Upper lobe of right lung (tissue), 1 donor: Measurements from ENCODE around the gene RSL1D1. TPM values are rescaled to one million over a fixed set of nuclear protein-coding genes. Genes with fewer than 3 reads are reported as not detected.

Experiments used
- ATAC-seq: fragments of 200-7000 bp; cut with Tn5 transposase; one replicate; pipeline ENCODE4 v1.9.1; 2020; ENCODE audit warnings: mild to moderate bottlenecking, moderate library complexity
- DNase-seq: peaks from one replicate; pipeline ENCODE4 v3.0.0-alpha.2; 2020
- H3K27ac ChIP-seq: fragments of 200-600 bp; one replicate; pipeline ENCODE4 v1.8.0; 2022
- H3K27me3 ChIP-seq: fragments of 200-600 bp; one replicate; pipeline ENCODE4 v1.8.0; 2022; ENCODE audit warnings: mild to moderate bottlenecking
- H3K36me3 ChIP-seq: fragments of 200-600 bp; one replicate; pipeline ENCODE4 v1.8.0; 2022
- H3K4me1 ChIP-seq: fragments of 200-600 bp; one replicate; pipeline ENCODE4 v1.8.0; 2022
- H3K4me3 ChIP-seq: fragments of 200-600 bp; one replicate; pipeline ENCODE4 v1.8.0; 2022; ENCODE audit warnings: mild to moderate bottlenecking
- H3K9me3 ChIP-seq: fragments of 200-600 bp; one replicate; pipeline ENCODE4 v1.8.0; 2022
- intact Hi-C: fragments of 100-400 bp; cut with DNase I; formaldehyde crosslinking; loops from one replicate; pipeline ENCODE4 v1.11.0; 2022
- total RNA-seq: library from RNA; stranded (reverse); fragmentation: NEBNext Ultra II Directional; extraction: Animal tissue kit (Norgen Biotek cat#: 25700); gene quantifications from one replicate; pipeline ENCODE4 v1.2.1, GENCODE V29; 2021
- TF ChIP-seq, protein P1 (sequence below): fragments of 200-600 bp; IDR thresholded peaks from one replicate; pipeline ENCODE4 v1.8.0; 2022; ENCODE audit warnings: antibody characterized with exemption
- donor health status: DM: no; HTN: yes; CAD: no; lungs with severe emphysema.

RSL1D1 gene
- total RNA-seq, 1 donor from 2014 or later = 117 TPM

DNA sequence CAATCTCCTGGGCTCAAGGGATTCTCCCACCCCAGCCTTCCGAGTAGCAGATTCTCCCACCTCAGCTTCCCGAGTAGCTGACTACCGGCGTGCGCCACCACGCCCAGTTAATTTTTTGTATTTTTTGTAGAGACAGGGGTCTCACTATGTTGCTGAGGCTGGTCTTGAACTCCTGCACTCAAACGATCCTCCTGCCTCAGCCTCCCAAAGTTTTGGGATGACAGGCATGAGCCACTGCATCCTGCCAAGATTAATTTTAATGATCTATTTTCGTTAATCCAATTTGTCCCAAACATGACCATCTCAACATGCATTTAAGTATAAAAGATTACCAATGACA lies 55.5 kb downstream of the RSL1D1 start:
- intact Hi-C loops = no loop called here
- Histone ChIP-seq H3K4me3 (peak overlapping the region; percentile 96), H3K27ac (peak overlapping the region; percentile 95), H3K9me3 (no peaks in the 10 kb centered on the region), H3K27me3 (no peaks in the 10 kb centered on the region), H3K4me1 (peaks cover 72% of the 10 kb centered on the region), H3K36me3 (no peaks in the 10 kb centered on the region)
- TF ChIP-seq, protein P1, sequence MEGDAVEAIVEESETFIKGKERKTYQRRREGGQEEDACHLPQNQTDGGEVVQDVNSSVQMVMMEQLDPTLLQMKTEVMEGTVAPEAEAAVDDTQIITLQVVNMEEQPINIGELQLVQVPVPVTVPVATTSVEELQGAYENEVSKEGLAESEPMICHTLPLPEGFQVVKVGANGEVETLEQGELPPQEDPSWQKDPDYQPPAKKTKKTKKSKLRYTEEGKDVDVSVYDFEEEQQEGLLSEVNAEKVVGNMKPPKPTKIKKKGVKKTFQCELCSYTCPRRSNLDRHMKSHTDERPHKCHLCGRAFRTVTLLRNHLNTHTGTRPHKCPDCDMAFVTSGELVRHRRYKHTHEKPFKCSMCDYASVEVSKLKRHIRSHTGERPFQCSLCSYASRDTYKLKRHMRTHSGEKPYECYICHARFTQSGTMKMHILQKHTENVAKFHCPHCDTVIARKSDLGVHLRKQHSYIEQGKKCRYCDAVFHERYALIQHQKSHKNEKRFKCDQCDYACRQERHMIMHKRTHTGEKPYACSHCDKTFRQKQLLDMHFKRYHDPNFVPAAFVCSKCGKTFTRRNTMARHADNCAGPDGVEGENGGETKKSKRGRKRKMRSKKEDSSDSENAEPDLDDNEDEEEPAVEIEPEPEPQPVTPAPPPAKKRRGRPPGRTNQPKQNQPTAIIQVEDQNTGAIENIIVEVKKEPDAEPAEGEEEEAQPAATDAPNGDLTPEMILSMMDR = no peak
- ATAC-seq = no peak
- DNase-seq = no peak

- H3K27ac ChIP-seq = peak overlapping the region; percentile 95
- intact Hi-C loops = no loop called here
- TF ChIP-seq, protein P1 = no peak
- DNase-seq (peak; percentile 45), ATAC-seq (no peak)
- H3K4me1 ChIP-seq = peaks cover 75% of the 10 kb centered on the region
- no peaks in the 10 kb centered on the region for H3K27me3 ChIP-seq
- peaks cover 3% of the 10 kb centered on the region for H3K36me3 ChIP-seq
- H3K4me3 ChIP-seq = peak overlapping the region; percentile 96
- H3K9me3 ChIP-seq = no peaks in the 10 kb centered on the region
Measured at GRCh38 chr16:11794996-11795886, 56.1 kb downstream of the RSL1D1 start.

- TF ChIP-seq, protein P1 = no peak
- intact Hi-C loops = no loop called here
- Histone ChIP-seq H3K27ac (no peak overlapping the region), H3K9me3 (no peaks in the 10 kb centered on the region), H3K4me3 (no peak overlapping the region), H3K4me1 (peaks cover 72% of the 10 kb centered on the region), H3K36me3 (peaks cover 5% of the 10 kb centered on the region), H3K27me3 (no peaks in the 10 kb centered on the region)
- DNase-seq (no peak), ATAC-seq (no peak)
Measured at GRCh38 chr16:11794447-11794846, 56.9 kb downstream of the RSL1D1 start.

GRCh38 chr16:11793840-11794239 lies 57.5 kb downstream of the RSL1D1 start:
- peaks cover 72% of the 10 kb centered on the region for H3K4me1 ChIP-seq
- no peaks in the 10 kb centered on the region for H3K27me3 ChIP-seq
- DNase-seq (peak; percentile 40), ATAC-seq (no peak)
- intact Hi-C loops = no loop called here
- no peak overlapping the region for H3K4me3 ChIP-seq
- peak overlapping the region; percentile 59 for H3K27ac ChIP-seq
- TF ChIP-seq, protein P1 = no peak
- no peaks in the 10 kb centered on the region for H3K9me3 ChIP-seq
- peaks cover 5% of the 10 kb centered on the region for H3K36me3 ChIP-seq

GRCh38 chr16:11792410-11793241 lies 58.7 kb downstream of the RSL1D1 start:
- Histone ChIP-seq H3K27ac (peak overlapping the region; percentile 59), H3K9me3 (no peaks in the 10 kb centered on the region), H3K4me1 (peaks cover 73% of the 10 kb centered on the region), H3K27me3 (no peaks in the 10 kb centered on the region), H3K4me3 (no peak overlapping the region), H3K36me3 (peaks cover 5% of the 10 kb centered on the region)
- TF ChIP-seq, protein P1 = no peak
- DNase-seq (peak; percentile 64), ATAC-seq (peak; percentile 5)
- intact Hi-C loops = no loop called here
